RCC 7860 (cell line): ENCODE data around the gene THOC7.

Source experiments
- DNase-seq: peaks from one replicate; pipeline ENCODE4 v3.0.0-alpha.2; 2015; ENCODE audit warnings: low spot score
- FAIRE-seq: peaks from 2 replicates; lab custom pipeline; 2012; peaks lifted over from hg19 to GRCh38; lab: Jason Lieb, UNC

The THOC7 gene

GRCh38 chr3:63845215-63845614, 18.4 kb downstream of the THOC7 start:
- DNase-seq (no peak), FAIRE-seq (no peak)

GRCh38 chr3:63842127-63842526, 21.5 kb downstream of the THOC7 start:
- FAIRE-seq (no peak), DNase-seq (no peak)

- no peak for DNase-seq
- FAIRE-seq, result no peak
Measured at GRCh38 chr3:63841704-63842103, 21.9 kb downstream of the THOC7 start.

- FAIRE-seq (no peak), DNase-seq (no peak)
Measured at GRCh38 chr3:63832395-63832794, 31.2 kb downstream of the THOC7 start.

GRCh38 chr3:63830526-63830925, 33.1 kb downstream of the THOC7 start:
- no peak for DNase-seq
- FAIRE-seq, result no peak

- DNase-seq (peak; percentile 53), FAIRE-seq (peak; percentile 7)
Measured at GRCh38 chr3:63824309-63824708, 39.3 kb downstream of the THOC7 start.

- DNase-seq, result no peak
- FAIRE-seq, result no peak
Measured at GRCh38 chr3:63819151-63819398, 44.5 kb downstream of the THOC7 start, which contains the start of gene C3orf49. C3orf49 (plus strand) TSS chr3:63819299; CDS start chr3:63819472, 173 bp downstream.

- peak; percentile 63 for FAIRE-seq
- peak; percentile 13 for DNase-seq
Measured at GRCh38 chr3:63818282-63819150, 45.1 kb downstream of the THOC7 start.

GRCh38 chr3:63817225-63817624, 46.4 kb downstream of the THOC7 start:
- no peak for FAIRE-seq

GRCh38 chr3:63814237-63814636, 49.4 kb downstream of the THOC7 start:
- DNase-seq (no peak), FAIRE-seq (no peak)

More at GRCh38 chr3:63817225-63817624, 46.4 kb downstream of the THOC7 start:
- no peak for DNase-seq

- peak; percentile 91 for FAIRE-seq
- peak; percentile 79 for DNase-seq
Measured at GRCh38 chr3:63809607-63810006, 54.0 kb downstream of the THOC7 start.

- FAIRE-seq (no peak), DNase-seq (no peak)
Measured at GRCh38 chr3:63808633-63809032, 55.0 kb downstream of the THOC7 start.

GRCh38 chr3:63807961-63808565, 55.5 kb downstream of the THOC7 start:
- DNase-seq, result no peak
- FAIRE-seq, result no peak

GRCh38 chr3:63803911-63804310, 59.7 kb downstream of the THOC7 start:
- DNase-seq (no peak), FAIRE-seq (no peak)

GRCh38 chr3:63800097-63800496, 63.5 kb downstream of the THOC7 start:
- DNase-seq (no peak), FAIRE-seq (no peak)

GRCh38 chr3:63798949-63799348, 64.7 kb downstream of the THOC7 start:
- DNase-seq, result no peak
- no peak for FAIRE-seq

GRCh38 chr3:63798544-63798943, 65.1 kb downstream of the THOC7 start:
- no peak for DNase-seq
- FAIRE-seq, result no peak

- DNase-seq (no peak), FAIRE-seq (no peak)
Measured at GRCh38 chr3:63795438-63795837, 68.2 kb downstream of the THOC7 start.

- DNase-seq, result no peak
- FAIRE-seq, result no peak
Measured at GRCh38 chr3:63791974-63792373, 71.6 kb downstream of the THOC7 start.
